ENCODE results near the gene WWC1.

WWC1 gene

GRCh38 chr5:168301593-168302390, 10.3 kb downstream of the WWC1 start:
- H2BK120ac ChIP-seq (ENCODE audit: low read depth, low read length), result no peak overlapping the region
- no peak overlapping the region for H3K18ac ChIP-seq (ENCODE audit: low read depth in 1 of 2, low read length in 2 of 2)
- no peak overlapping the region for H2BK5ac ChIP-seq (ENCODE audit: low read depth, low read length, poor library complexity, severe bottlenecking)
- no peak overlapping the region for H3K9ac ChIP-seq (ENCODE audit: low read length)
- no peak overlapping the region for H3K4me3 ChIP-seq (ENCODE audit: insufficient read depth in 1 of 2, low read depth in 1 of 2, low read length in 2 of 2)
- H3K79me1 ChIP-seq (replicated peaks; ENCODE audit: low read length, poor library complexity, severe bottlenecking), result peaks cover 6% of the 10 kb centered on the region
- no peak overlapping the region for H3K4me2 ChIP-seq (ENCODE audit: low read length, poor library complexity, severe bottlenecking)
- H2AFZ ChIP-seq (ENCODE audit: low read depth, low read length), result no peak overlapping the region
- WGBS, result 73% methylated on average over 11 of the region's 11 CpGs
- H3K27ac ChIP-seq (ENCODE audit: low read length, poor library complexity, severe bottlenecking), result no peak overlapping the region
- no peak overlapping the region for H2BK12ac ChIP-seq (ENCODE audit: low read length in 2 of 2)
- H3K14ac ChIP-seq (ENCODE audit: low read length in 2 of 2), result no peak overlapping the region
- no peak for DNase-seq
- no peak overlapping the region for H3K4ac ChIP-seq (ENCODE audit: low read depth in 1 of 2, low read length in 2 of 2)
- no peaks in the 10 kb centered on the region for H3K36me3 ChIP-seq (ENCODE audit: control insufficient read depth in 1 of 2, insufficient read depth in 2 of 2, low read depth in 1 of 2, low read length in 2 of 2)
- H2BK15ac ChIP-seq (ENCODE audit: low read depth, poor library complexity, severe bottlenecking), result no peak overlapping the region
- H3K27me3 ChIP-seq (ENCODE audit: control insufficient read depth in 1 of 2, insufficient read depth in 1 of 2, low read length in 2 of 2), result no peaks in the 10 kb centered on the region
- peaks cover 11% of the 10 kb centered on the region for H3K4me1 ChIP-seq (ENCODE audit: control insufficient read depth, insufficient read depth, low read depth, low read length)
- H3K23ac ChIP-seq (ENCODE audit: low read length in 2 of 2), result no peak overlapping the region
- H3K9me3 ChIP-seq (ENCODE audit: control insufficient read depth, low read length), result no peaks in the 10 kb centered on the region
- no peak overlapping the region for H4K8ac ChIP-seq (ENCODE audit: low read length)
- H2AK5ac ChIP-seq (ENCODE audit: low read length, severe bottlenecking), result peak overlapping the region; percentile 29
- no peak overlapping the region for H4K91ac ChIP-seq (ENCODE audit: low read length)

GRCh38 chr5:168302785-168303184, 11.3 kb downstream of the WWC1 start:
- no peak overlapping the region for H3K14ac ChIP-seq (ENCODE audit: low read length in 2 of 2)
- H4K91ac ChIP-seq (ENCODE audit: low read length), result no peak overlapping the region
- H3K27ac ChIP-seq (ENCODE audit: low read length, poor library complexity, severe bottlenecking), result no peak overlapping the region
- DNase-seq, result no peak
- no peak overlapping the region for H2AFZ ChIP-seq (ENCODE audit: low read depth, low read length)
- no peak overlapping the region for H2BK12ac ChIP-seq (ENCODE audit: low read length in 2 of 2)
- H2AK5ac ChIP-seq (ENCODE audit: low read length, severe bottlenecking), result no peak overlapping the region
- H3K4me2 ChIP-seq (ENCODE audit: low read length, poor library complexity, severe bottlenecking), result no peak overlapping the region
- H3K4me1 ChIP-seq (ENCODE audit: control insufficient read depth, insufficient read depth, low read depth, low read length), result peaks cover 11% of the 10 kb centered on the region
- no peak overlapping the region for H3K4ac ChIP-seq (ENCODE audit: low read depth in 1 of 2, low read length in 2 of 2)
- H3K9me3 ChIP-seq (ENCODE audit: control insufficient read depth, low read length), result no peaks in the 10 kb centered on the region
- no peak overlapping the region for H2BK120ac ChIP-seq (ENCODE audit: low read depth, low read length)
- H3K79me1 ChIP-seq (replicated peaks; ENCODE audit: low read length, poor library complexity, severe bottlenecking), result peaks cover 6% of the 10 kb centered on the region
- H3K4me3 ChIP-seq (ENCODE audit: insufficient read depth in 1 of 2, low read depth in 1 of 2, low read length in 2 of 2), result no peak overlapping the region
- 81% methylated on average over 3 of the region's 3 CpGs for WGBS
- no peak overlapping the region for H2BK15ac ChIP-seq (ENCODE audit: low read depth, poor library complexity, severe bottlenecking)
- no peak overlapping the region for H3K9ac ChIP-seq (ENCODE audit: low read length)
- H4K8ac ChIP-seq (ENCODE audit: low read length), result no peak overlapping the region
- H3K18ac ChIP-seq (ENCODE audit: low read depth in 1 of 2, low read length in 2 of 2), result no peak overlapping the region
- no peaks in the 10 kb centered on the region for H3K36me3 ChIP-seq (ENCODE audit: control insufficient read depth in 1 of 2, insufficient read depth in 2 of 2, low read depth in 1 of 2, low read length in 2 of 2)
- no peak overlapping the region for H2BK5ac ChIP-seq (ENCODE audit: low read depth, low read length, poor library complexity, severe bottlenecking)
- no peak overlapping the region for H3K23ac ChIP-seq (ENCODE audit: low read length in 2 of 2)
- H3K27me3 ChIP-seq (ENCODE audit: control insufficient read depth in 1 of 2, insufficient read depth in 1 of 2, low read length in 2 of 2), result no peaks in the 10 kb centered on the region

GRCh38 chr5:168303393-168304025, 12.1 kb downstream of the WWC1 start:
- no peak for DNase-seq
- H3K9me3 ChIP-seq (ENCODE audit: control insufficient read depth, low read length), result no peaks in the 10 kb centered on the region
- no peaks in the 10 kb centered on the region for H3K36me3 ChIP-seq (ENCODE audit: control insufficient read depth in 1 of 2, insufficient read depth in 2 of 2, low read depth in 1 of 2, low read length in 2 of 2)
- no peak overlapping the region for H2BK12ac ChIP-seq (ENCODE audit: low read length in 2 of 2)
- no peak overlapping the region for H3K9ac ChIP-seq (ENCODE audit: low read length)
- no peak overlapping the region for H3K23ac ChIP-seq (ENCODE audit: low read length in 2 of 2)
- H4K91ac ChIP-seq (ENCODE audit: low read length), result no peak overlapping the region
- no peaks in the 10 kb centered on the region for H3K27me3 ChIP-seq (ENCODE audit: control insufficient read depth in 1 of 2, insufficient read depth in 1 of 2, low read length in 2 of 2)
- H3K79me1 ChIP-seq (replicated peaks; ENCODE audit: low read length, poor library complexity, severe bottlenecking), result peaks cover 6% of the 10 kb centered on the region
- H3K4me2 ChIP-seq (ENCODE audit: low read length, poor library complexity, severe bottlenecking), result no peak overlapping the region
- no peak overlapping the region for H3K18ac ChIP-seq (ENCODE audit: low read depth in 1 of 2, low read length in 2 of 2)
- H2AK5ac ChIP-seq (ENCODE audit: low read length, severe bottlenecking), result no peak overlapping the region
- H4K8ac ChIP-seq (ENCODE audit: low read length), result no peak overlapping the region
- H3K27ac ChIP-seq (ENCODE audit: low read length, poor library complexity, severe bottlenecking), result no peak overlapping the region
- no peak overlapping the region for H2BK15ac ChIP-seq (ENCODE audit: low read depth, poor library complexity, severe bottlenecking)
- no peak overlapping the region for H2BK5ac ChIP-seq (ENCODE audit: low read depth, low read length, poor library complexity, severe bottlenecking)
- H2AFZ ChIP-seq (ENCODE audit: low read depth, low read length), result no peak overlapping the region
- no peak overlapping the region for H3K4me3 ChIP-seq (ENCODE audit: insufficient read depth in 1 of 2, low read depth in 1 of 2, low read length in 2 of 2)
- no peak overlapping the region for H2BK120ac ChIP-seq (ENCODE audit: low read depth, low read length)
- peaks cover 11% of the 10 kb centered on the region for H3K4me1 ChIP-seq (ENCODE audit: control insufficient read depth, insufficient read depth, low read depth, low read length)
- H3K4ac ChIP-seq (ENCODE audit: low read depth in 1 of 2, low read length in 2 of 2), result no peak overlapping the region
- 83% methylated on average over 3 of the region's 5 CpGs for WGBS
- H3K14ac ChIP-seq (ENCODE audit: low read length in 2 of 2), result no peak overlapping the region

- H3K27ac ChIP-seq (ENCODE audit: low read length, poor library complexity, severe bottlenecking), result no peak overlapping the region
- H2BK15ac ChIP-seq (ENCODE audit: low read depth, poor library complexity, severe bottlenecking), result no peak overlapping the region
- H2AFZ ChIP-seq (ENCODE audit: low read depth, low read length), result no peak overlapping the region
- no peaks in the 10 kb centered on the region for H3K9me3 ChIP-seq (ENCODE audit: control insufficient read depth, low read length)
- H3K23ac ChIP-seq (ENCODE audit: low read length in 2 of 2), result no peak overlapping the region
- H3K9ac ChIP-seq (ENCODE audit: low read length), result no peak overlapping the region
- H2BK12ac ChIP-seq (ENCODE audit: low read length in 2 of 2), result no peak overlapping the region
- WGBS, result 93% methylated on average over 2 of the region's 2 CpGs
- no peak overlapping the region for H3K4ac ChIP-seq (ENCODE audit: low read depth in 1 of 2, low read length in 2 of 2)
- H3K27me3 ChIP-seq (ENCODE audit: control insufficient read depth in 1 of 2, insufficient read depth in 1 of 2, low read length in 2 of 2), result no peaks in the 10 kb centered on the region
- H3K4me2 ChIP-seq (ENCODE audit: low read length, poor library complexity, severe bottlenecking), result no peak overlapping the region
- no peak overlapping the region for H2BK120ac ChIP-seq (ENCODE audit: low read depth, low read length)
- H4K8ac ChIP-seq (ENCODE audit: low read length), result no peak overlapping the region
- no peak for DNase-seq
- H3K4me3 ChIP-seq (ENCODE audit: insufficient read depth in 1 of 2, low read depth in 1 of 2, low read length in 2 of 2), result no peak overlapping the region
- H4K91ac ChIP-seq (ENCODE audit: low read length), result no peak overlapping the region
- no peak overlapping the region for H2BK5ac ChIP-seq (ENCODE audit: low read depth, low read length, poor library complexity, severe bottlenecking)
- peaks cover 6% of the 10 kb centered on the region for H3K79me1 ChIP-seq (replicated peaks; ENCODE audit: low read length, poor library complexity, severe bottlenecking)
- no peak overlapping the region for H3K14ac ChIP-seq (ENCODE audit: low read length in 2 of 2)
- peaks cover 11% of the 10 kb centered on the region for H3K4me1 ChIP-seq (ENCODE audit: control insufficient read depth, insufficient read depth, low read depth, low read length)
- no peak overlapping the region for H2AK5ac ChIP-seq (ENCODE audit: low read length, severe bottlenecking)
- no peaks in the 10 kb centered on the region for H3K36me3 ChIP-seq (ENCODE audit: control insufficient read depth in 1 of 2, insufficient read depth in 2 of 2, low read depth in 1 of 2, low read length in 2 of 2)
- no peak overlapping the region for H3K18ac ChIP-seq (ENCODE audit: low read depth in 1 of 2, low read length in 2 of 2)
Measured at GRCh38 chr5:168304349-168304748, 12.9 kb downstream of the WWC1 start.

All from mesenchymal stem cell (in vitro differentiated cells and primary cell).